Measurements from ENCODE around the gene KIF12.
"Not testable (repeated sequence)": the region's sequence is repeated elsewhere in the genome, so short reads cannot be mapped to it uniquely, and the experiment has no call there.

Gene KIF12

GRCh38 chr9:114098936-114099668 lies at the start of gene KIF12:
Gene KIF12, minus strand, starts transcription at chr9:114099292. Its CDS starts 16 bp downstream, at chr9:114099276.
- DNase-seq (ENCODE audit: low spot score) = peak; percentile 51

- DNase-seq (ENCODE audit: low spot score) = no peak
These were observed 47.6 kb upstream of the KIF12 start for GRCh38 chr9:114146735-114147134.

- DNase-seq (ENCODE audit: low spot score) = no peak
These were observed 44.1 kb upstream of the KIF12 start for GRCh38 chr9:114143234-114143633.

GRCh38 chr9:114141553-114142402 lies 42.7 kb upstream of the KIF12 start:
- DNase-seq (ENCODE audit: low spot score) = no peak

DNA sequence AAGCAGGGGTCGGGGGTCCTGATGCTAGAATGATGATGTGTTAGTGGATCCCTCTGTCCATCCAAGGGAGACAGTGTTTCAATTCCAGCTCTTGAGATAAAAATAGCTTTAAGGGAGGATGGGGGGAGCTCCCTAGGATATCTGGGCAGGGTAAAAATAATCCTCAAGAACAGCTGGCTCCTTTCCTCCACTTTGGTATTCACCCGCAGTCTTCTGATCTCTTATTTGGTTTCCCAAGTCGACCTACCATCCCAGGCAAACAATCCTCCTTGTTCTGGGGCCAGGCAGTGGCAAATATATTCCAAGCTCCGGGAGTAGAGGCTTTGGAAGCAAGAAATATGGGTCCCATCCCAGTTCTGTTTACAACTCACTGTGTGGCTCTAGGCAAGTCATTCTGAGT lies 41.8 kb upstream of the KIF12 start:
- DNase-seq (ENCODE audit: low spot score) = no peak

GRCh38 chr9:114140401-114140800 lies 41.3 kb upstream of the KIF12 start:
- no peak for DNase-seq (ENCODE audit: low spot score)

- no peak for DNase-seq (ENCODE audit: low spot score)
These were observed 40.0 kb upstream of the KIF12 start for GRCh38 chr9:114139071-114139470.

DNA sequence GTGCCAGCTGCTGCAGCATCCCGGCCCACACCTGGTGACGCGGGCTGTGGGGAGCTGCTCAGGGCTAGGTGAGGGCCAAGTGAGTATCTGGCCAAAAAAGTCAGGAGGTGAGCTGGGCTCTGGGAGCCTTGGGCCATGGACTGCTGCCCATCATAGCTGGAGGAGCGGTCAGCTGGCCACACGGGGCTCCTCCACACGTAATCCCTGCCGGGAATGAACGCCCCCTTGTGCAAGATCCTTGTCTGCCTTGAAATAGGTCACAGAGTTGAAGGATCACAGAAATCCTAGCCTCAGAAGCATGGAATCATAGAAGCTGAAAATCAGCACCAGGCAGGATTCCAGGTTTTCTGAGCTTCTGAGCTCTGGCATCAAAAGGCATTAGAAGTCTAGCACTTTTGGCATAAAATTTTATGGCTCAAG lies 39.5 kb upstream of the KIF12 start:
- DNase-seq (ENCODE audit: low spot score) = no peak

GRCh38 chr9:114137831-114138230 lies 38.7 kb upstream of the KIF12 start:
- DNase-seq (ENCODE audit: low spot score) = no peak

- no peak for DNase-seq (ENCODE audit: low spot score)
These were observed 35.8 kb upstream of the KIF12 start for GRCh38 chr9:114134827-114135396.

DNA sequence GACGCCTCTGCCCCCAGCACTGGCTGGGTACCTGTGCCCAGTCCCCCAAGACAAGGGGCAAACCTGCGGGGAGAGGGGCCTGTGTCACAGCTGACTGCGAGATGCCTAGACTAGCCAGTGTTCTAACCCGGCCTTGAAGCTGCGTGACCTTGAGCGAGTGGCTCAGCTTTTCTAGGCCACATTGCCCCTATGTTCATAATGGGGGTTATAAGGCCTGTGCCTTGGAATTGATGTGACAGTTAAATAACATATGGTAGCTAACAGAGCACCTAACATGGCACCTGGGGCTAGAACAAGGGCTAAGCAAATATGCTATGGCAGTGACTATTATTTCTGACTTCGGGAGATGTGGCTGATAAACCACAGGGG lies 33.4 kb upstream of the KIF12 start:
- no peak for DNase-seq (ENCODE audit: low spot score)

DNA sequence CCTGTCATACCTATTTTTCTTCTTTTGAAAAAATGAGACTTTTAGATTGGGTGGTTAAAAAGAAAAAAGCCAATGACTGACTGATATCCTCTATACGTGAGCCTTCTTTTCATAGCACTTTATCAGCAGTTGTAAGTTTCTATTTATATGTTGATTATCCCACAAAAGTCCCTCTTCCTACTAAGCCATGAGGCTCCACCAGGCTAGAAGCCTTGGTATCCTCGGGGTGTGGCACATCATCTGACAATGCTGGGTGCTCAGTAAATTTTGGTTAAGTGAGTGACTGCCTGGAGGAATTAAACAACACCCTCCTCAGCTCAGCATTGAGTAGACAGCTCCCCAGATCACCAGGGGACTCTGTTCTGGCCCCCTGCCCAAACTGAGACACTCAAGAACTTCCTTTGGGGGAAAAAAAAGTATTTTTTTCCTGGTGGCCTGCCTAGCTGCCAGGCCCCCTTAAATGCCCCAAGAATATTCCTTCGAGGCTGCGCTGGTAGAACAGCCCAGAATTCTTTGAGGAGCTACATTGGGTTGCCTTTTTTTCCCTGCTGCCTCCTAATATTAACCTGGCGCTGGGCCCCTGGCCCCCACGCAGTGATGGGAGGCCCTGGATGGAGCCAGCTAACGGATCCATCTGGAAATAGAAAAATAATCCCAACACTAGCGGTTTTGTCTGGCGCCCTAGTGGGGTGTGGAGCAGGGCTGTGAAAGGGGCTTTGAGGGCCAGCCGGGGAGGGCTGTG lies 32.9 kb upstream of the KIF12 start:
- DNase-seq (ENCODE audit: low spot score) = no peak

GRCh38 chr9:114130624-114131277 lies 31.7 kb upstream of the KIF12 start:
- DNase-seq (ENCODE audit: low spot score) = no peak

DNA sequence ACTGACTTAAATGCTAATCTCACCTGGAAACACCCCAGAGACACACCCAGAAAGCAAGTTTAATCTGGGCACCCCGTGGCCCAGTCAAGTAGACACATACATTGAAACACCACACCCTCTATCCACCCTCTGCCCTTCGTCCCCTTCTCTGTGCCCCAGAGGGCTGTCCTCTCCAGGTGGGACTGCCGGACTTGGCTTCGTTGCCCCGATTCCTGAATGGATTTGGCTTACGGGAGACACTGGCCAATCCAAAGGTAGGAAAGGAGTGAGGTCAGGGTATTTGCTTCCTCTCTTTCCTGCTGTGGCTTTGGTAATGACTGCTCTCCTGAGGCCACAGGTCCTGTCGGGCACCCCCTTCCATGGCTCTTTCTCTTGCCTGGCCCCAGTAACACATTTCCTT lies 31.0 kb upstream of the KIF12 start:
- DNase-seq (ENCODE audit: low spot score) = no peak

DNA sequence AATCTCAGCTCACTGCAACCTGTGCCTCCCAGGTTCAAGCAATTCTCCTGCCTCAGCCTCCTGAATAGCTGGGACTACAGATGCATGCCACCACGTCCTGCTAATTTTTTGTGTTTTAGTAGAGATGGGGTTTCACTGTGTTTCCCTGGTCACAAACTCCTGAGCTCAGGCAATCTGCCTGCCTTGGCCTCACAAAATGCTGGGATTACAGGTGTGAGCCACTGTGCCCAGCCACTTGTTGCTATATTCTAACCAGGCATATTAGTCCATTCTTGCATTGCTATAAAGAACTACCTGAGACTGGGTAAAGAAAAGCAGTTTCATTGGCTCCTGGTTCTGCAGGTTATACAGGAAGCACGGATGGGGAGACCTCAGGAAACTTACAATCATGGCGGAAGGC lies 29.7 kb upstream of the KIF12 start:
- not testable (repeated sequence) for DNase-seq (ENCODE audit: low spot score)

- DNase-seq (ENCODE audit: low spot score) = no peak
These were observed 27.4 kb upstream of the KIF12 start for GRCh38 chr9:114126247-114127060.

- no peak for DNase-seq (ENCODE audit: low spot score)
These were observed 26.5 kb upstream of the KIF12 start for GRCh38 chr9:114125476-114126013.

GRCh38 chr9:114124666-114125475 lies 25.8 kb upstream of the KIF12 start:
- DNase-seq (ENCODE audit: low spot score) = no peak

DNA sequence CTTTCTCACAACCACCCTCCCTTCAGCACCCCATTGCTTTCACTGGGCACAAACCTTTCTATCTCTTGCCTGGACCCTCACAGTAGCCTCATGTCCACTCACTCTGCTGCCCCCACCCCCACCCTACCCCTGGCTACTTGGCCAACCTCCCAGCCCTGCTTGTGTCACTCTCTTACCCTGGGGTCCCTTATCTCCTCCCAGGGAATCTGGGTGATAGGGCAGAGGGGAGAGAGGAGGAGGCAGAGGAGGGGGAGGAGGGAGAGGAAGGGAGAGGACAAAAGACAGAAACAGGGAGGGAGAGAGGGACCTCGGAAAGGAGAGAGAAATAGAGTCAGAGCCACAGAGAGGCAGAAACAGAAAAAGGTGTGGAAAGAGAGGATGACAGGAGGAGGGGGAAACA lies 25.0 kb upstream of the KIF12 start:
- DNase-seq (ENCODE audit: low spot score) = no peak

Data from SW480 (cell line).